DND-41 (cell line): ENCODE measurements around the gene ARPC1A.

Experiments
- CTCF ChIP-seq: IDR thresholded peaks from 2 replicates; pipeline ENCODE4 v1.5.1; 2012; ENCODE audit warnings: borderline replicate concordance, low read length, moderate library complexity, mild to moderate bottlenecking; ENCODE audit not compliant: poor library complexity, severe bottlenecking; ENCODE audit errors: extremely low read depth
- EZH2 ChIP-seq: IDR thresholded peaks from 3 replicates; pipeline ENCODE4 v1.6.1; 2012; ENCODE audit warnings: borderline replicate concordance, low read depth, mild to moderate bottlenecking, moderate library complexity, low read length, inconsistent platforms; ENCODE audit not compliant: severe bottlenecking

DNA sequence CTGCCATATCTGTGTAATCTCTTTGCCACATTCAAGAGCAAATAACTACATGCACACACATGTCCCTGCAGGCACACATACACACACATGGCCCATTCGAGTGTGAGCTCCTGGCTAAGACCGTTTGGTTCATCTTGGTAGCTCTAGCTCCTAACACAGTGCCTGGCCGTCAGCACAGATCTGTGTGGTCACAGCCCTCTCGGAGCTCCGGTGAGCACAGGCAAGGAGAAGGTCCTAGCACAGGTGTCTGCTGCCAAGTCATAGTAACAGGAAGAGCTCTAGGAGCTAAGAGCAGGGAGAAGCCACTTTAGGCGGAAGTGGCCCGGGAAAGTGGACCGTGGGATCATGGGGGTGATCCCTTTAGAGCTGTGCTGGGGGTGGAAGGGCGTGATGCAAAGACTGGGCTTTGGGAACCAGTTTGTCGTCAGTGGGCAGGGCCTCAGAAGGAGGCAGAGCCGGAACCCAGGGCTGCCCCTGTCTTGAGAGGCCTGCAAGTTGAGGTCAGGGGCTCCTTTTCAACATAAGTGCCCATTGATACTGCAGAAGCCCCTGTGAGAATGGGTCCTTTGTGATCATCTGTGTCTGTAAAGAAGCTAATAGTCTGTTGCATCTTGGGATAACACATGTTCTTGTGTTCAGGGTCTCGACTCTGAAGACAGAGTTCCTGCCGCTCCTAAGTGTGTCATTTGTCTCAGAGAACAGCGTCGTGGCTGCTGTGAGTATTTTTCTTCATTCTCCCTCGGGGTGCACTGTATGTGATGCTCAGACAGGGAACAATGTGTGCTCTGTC, 32.2 kb downstream of the ARPC1A start:
- TF ChIP-seq CTCF (no peak), EZH2 (no peak)
